Ovary (tissue), 9 donors: ENCODE data around the gene QSOX1. TPM values are rescaled to one million over a fixed set of nuclear protein-coding genes. Genes with fewer than 3 reads are reported as not detected.

Source experiments
- DNase-seq, 5 donors: peaks; one replicate each; pipeline ENCODE4 v3.0.0-alpha.2; 2019 to 2020
- H3K27ac ChIP-seq, 2 donors: fragments of 200-600 bp; one replicate each; pipeline versions ENCODE4 v1.5.1 to v1.8.0; 2019 to 2022
- H3K27me3 ChIP-seq: fragments of 200-600 bp; one replicate; pipeline ENCODE4 v1.8.0; 2022
- H3K36me3 ChIP-seq: fragments of 200-600 bp; sonication (generic); one replicate; pipeline ENCODE4 v1.5.1; 2019
- H3K4me1 ChIP-seq: one replicate; pipeline ENCODE4 v1.8.1; 2013; ENCODE audit warnings: mild to moderate bottlenecking, moderate library complexity; ENCODE audit not compliant: insufficient read depth
- H3K4me3 ChIP-seq: fragments of 200-600 bp; sonication (generic); one replicate; pipeline ENCODE4 v1.5.1; 2017
- H3K9me3 ChIP-seq, 2 donors: fragments of 200-600 bp in 1 of 2; sonication (generic) in 1 of 2; one replicate each; pipeline versions ENCODE4 v1.5.1 to v1.8.1; 2013 to 2019; ENCODE audit warnings: mild to moderate bottlenecking in 1 of 2, moderate library complexity in 1 of 2
- EP300 ChIP-seq: sonication (generic); formaldehyde crosslinking; IDR thresholded peaks from one replicate; pipeline ENCODE4 v1.6.1; 2017; ENCODE audit warnings: antibody characterized with exemption
- POLR2A ChIP-seq: fragments of 450-650 bp; IDR thresholded peaks from one replicate; pipeline ENCODE4 v1.6.1; 2017; ENCODE audit warnings: antibody characterized with exemption, mild to moderate bottlenecking, moderate library complexity
- WGBS, 3 donors: extraction: QIAGEN DNeasy Blood & Tissue Kit in 1 of 3; methylation state at CpG; one replicate each; pipeline versions ENCODE4 v1.1.5 to v1.1.7; 2013 to 2017; 5-methylcytosine and 5-hydroxymethylcytosine counted together
- intact Hi-C, 4 donors: fragments of 100-400 bp; cut with DNase I; formaldehyde crosslinking; loops; one replicate each; pipeline versions ENCODE4 v1.11.0 to v1.15.1; 2022 to 2023
- polyA plus RNA-seq, 2 donors: library from polyadenylated mRNA; stranded (reverse); fragments of 200-250 nt in 1 of 2; fragments of 350-450 nt in 1 of 2; fragmentation: Illumina TruSeq in 1 of 2; extraction: RNeasy Lipid Tissue Mini Kit (QIAGEN cat#74804) in 1 of 2; gene quantifications; one replicate each; pipeline ENCODE4 v1.2.3, GENCODE V29; 2013 to 2014
- total RNA-seq, 7 donors: library from RNA; depleted of rRNA in 2 of 7; stranded (reverse); fragments of >200 nt in 2 of 7; fragmentation: NEBNext Ultra II Directional in 3 of 7; extraction: Animal tissue kit (Norgen Biotek cat#: 25700) in 3 of 7; gene quantifications; one replicate each; pipeline versions ENCODE4 v1.1.0 to v1.2.4, GENCODE V29; 2016 to 2023
- TF ChIP-seq, protein P1 (sequence below), 3 donors: fragments of 450-650 bp in 2 of 3; fragments of 200-600 bp in 1 of 3; IDR thresholded peaks; one replicate each; pipeline versions ENCODE4 v1.5.1 to v1.8.0; 2016 to 2022; ENCODE audit warnings: antibody characterized with exemption in 3 of 3, mild to moderate bottlenecking in 1 of 3
- donor health status: DM: no; HTN: no; CAD: no; lungs with moderate emphysema.
- donor health status: DM: no; HTN: no; CAD: no.
- donor health status: Bipolar disorder and iron deficiency.
- donor health status: DM: yes; HTN: yes; CAD: no.
- donor health status: DM: no; HTN: no; CAD: no.
- donor health status: DM: yes; HTN: yes; CAD: no.

The QSOX1 gene
- total and polyA plus RNA-seq, 9 donors: 57.8 to 475 (median 155) TPM

DNA sequence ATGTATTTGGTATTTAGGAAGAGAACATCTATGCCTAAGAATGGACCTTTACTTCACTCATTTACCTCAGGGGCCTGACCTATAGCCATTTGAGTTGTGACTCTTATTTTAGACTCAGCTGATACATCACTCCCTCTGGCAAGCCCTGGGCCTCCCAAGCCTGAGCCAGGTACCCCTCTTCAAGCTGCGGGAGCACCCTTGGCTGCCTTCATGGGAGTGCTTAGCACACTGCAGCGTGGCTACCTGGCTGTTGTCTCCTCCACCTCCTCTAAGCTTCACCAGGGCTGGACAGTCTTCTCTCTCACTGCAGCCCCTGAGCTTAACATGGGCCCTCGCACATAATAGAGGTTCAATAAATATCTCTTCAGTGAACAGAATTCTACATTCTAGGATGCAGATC, 51.9 kb downstream of the QSOX1 start:
- intact Hi-C loops: no loop called here
- H3K4me3 ChIP-seq: no peak overlapping the region
- no peaks in the 10 kb centered on the region for H3K9me3 ChIP-seq
- no peaks in the 10 kb centered on the region for H3K27me3 ChIP-seq
- H3K27ac ChIP-seq: no peak overlapping the region
- DNase-seq: no peak
- TF ChIP-seq, protein P1, sequence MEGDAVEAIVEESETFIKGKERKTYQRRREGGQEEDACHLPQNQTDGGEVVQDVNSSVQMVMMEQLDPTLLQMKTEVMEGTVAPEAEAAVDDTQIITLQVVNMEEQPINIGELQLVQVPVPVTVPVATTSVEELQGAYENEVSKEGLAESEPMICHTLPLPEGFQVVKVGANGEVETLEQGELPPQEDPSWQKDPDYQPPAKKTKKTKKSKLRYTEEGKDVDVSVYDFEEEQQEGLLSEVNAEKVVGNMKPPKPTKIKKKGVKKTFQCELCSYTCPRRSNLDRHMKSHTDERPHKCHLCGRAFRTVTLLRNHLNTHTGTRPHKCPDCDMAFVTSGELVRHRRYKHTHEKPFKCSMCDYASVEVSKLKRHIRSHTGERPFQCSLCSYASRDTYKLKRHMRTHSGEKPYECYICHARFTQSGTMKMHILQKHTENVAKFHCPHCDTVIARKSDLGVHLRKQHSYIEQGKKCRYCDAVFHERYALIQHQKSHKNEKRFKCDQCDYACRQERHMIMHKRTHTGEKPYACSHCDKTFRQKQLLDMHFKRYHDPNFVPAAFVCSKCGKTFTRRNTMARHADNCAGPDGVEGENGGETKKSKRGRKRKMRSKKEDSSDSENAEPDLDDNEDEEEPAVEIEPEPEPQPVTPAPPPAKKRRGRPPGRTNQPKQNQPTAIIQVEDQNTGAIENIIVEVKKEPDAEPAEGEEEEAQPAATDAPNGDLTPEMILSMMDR (IDR thresholded peaks at IDR 0.05): no peak
- no peak for TF ChIP-seq EP300
- no peak for TF ChIP-seq POLR2A
- no peaks in the 10 kb centered on the region for H3K4me1 ChIP-seq
- H3K36me3 ChIP-seq: no peaks in the 10 kb centered on the region
- WGBS, 3 donors: 90 to 100% (median 93%) methylated on average over 3 of the region's 3 CpGs

DNA sequence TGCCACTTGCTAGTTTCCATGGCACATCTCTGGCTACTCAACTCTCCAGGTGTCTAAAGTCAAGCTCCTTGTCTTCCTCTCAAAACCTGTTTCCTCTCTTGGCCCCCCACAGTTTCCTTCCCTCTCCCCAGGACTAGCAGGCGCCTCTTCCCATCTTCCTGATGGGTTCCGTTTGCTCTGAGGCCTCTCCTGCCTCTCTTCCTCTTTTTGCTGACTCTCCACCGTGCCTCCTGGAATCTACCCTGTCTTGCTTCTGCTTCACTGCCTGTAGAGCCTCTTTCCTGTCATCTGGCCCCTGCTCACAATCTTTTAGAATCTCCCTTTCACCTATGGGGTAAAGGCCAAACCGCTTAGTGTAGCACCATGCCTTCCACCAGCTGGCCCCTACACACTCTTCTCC, 53.6 kb downstream of the QSOX1 start:
- Histone ChIP-seq H3K27me3 (no peaks in the 10 kb centered on the region), H3K4me3 (no peak overlapping the region), H3K9me3 (no peaks in the 10 kb centered on the region), H3K36me3 (no peaks in the 10 kb centered on the region), H3K4me1 (no peaks in the 10 kb centered on the region), H3K27ac (no peak overlapping the region)
- 78 to 83% (median 79%) methylated on average over 4 of the region's 4 CpGs for WGBS, 3 donors
- no peak for DNase-seq
- TF ChIP-seq, protein P1 (IDR thresholded peaks at IDR 0.05): no peak
- no peak for TF ChIP-seq POLR2A
- no peak for TF ChIP-seq EP300
- intact Hi-C loops: no loop called here

DNA sequence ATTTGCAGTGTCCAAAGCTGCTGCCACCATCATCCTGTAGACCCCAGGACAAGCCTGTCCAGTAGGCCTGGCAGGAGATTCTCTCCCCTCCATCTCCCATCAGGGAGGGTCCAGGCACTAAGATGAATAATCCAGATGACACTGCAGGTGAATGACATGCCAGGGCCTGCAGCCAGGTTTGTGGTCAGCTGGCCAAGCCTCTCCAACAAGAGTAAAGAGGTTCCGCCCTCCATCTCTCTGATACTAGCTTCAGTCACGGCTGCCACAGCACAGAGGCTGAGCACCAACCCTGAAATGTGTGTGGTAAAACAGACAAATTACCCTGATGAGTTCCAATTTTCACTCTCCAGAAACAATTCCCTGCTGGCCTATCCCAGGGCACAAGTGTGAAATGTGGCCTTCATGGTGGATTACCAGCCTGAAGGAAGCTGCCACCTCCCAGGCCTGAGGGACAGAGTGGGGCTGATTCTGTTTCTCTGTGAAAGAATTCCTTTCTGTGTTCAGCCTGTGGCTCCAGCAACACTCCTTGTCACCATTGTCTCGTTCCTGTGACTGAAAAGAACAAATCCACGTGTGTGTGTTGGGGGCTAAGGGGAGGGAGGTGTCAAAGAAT, 55.4 kb downstream of the QSOX1 start:
- intact Hi-C loops: no loop called here
- Histone ChIP-seq H3K27me3 (no peaks in the 10 kb centered on the region), H3K27ac (no peak overlapping the region), H3K9me3 (no peaks in the 10 kb centered on the region), H3K4me1 (no peaks in the 10 kb centered on the region), H3K4me3 (no peak overlapping the region), H3K36me3 (no peaks in the 10 kb centered on the region)
- WGBS, 3 donors: 74 to 84% (median 80%) methylated on average over 4 of the region's 4 CpGs
- no peak for TF ChIP-seq EP300
- TF ChIP-seq, protein P1 (IDR thresholded peaks at IDR 0.05): no peak
- no peak for TF ChIP-seq POLR2A
- no peak for DNase-seq

DNA sequence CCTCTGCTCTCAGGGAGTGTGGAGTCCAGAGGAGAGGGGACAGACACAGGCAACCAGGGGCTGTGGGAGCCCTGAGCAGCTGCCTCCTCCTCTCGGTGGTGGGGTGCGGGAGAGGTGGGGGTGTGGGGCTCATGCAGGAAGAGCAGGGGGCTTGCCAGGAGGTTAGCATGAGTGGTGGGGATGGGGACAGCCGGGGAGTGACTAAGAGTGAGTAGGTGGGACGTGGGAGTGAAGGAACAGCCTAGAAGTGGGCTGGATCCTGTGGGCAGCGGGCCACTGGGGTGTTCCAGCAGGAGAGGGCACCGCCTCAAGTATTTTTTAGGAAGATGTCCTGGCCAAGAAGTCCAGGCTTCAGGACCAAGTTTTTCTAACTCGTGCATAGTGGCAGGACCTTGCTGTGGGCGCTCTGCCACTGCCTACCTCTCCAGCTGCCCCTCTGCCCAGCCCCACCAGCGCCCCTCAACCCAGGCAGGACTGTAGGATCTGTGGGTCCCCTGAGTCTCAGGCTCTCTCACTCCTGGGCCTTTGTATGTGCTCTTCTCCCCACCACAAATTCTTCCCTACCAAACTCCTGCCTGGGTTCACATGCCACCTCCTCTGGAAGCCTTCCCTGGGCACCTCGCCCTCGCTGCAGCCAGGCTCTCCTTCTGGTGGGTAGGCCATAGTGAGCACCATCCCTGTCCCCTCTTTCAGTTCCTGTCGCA, 56.6 kb downstream of the QSOX1 start:
- H3K4me3 ChIP-seq: no peak overlapping the region
- intact Hi-C loops: no loop called here
- H3K4me1 ChIP-seq: no peaks in the 10 kb centered on the region
- DNase-seq: no peak
- H3K36me3 ChIP-seq: no peaks in the 10 kb centered on the region
- 71 to 81% (median 74%) methylated on average over 12 of the region's 12 CpGs for WGBS, 3 donors
- TF ChIP-seq EP300 (no peak), POLR2A (no peak)
- TF ChIP-seq, protein P1 (IDR thresholded peaks at IDR 0.05): no peak
- no peaks in the 10 kb centered on the region for H3K27me3 ChIP-seq
- H3K9me3 ChIP-seq: no peaks in the 10 kb centered on the region
- H3K27ac ChIP-seq: no peak overlapping the region
